ENCODE results near the gene LMOD2. TPM values are rescaled to one million over a fixed set of nuclear protein-coding genes. Genes with fewer than 3 reads are reported as not detected.

Gene LMOD2
- total RNA-seq, 1 experiment from 2014 or later: not detected

DNA sequence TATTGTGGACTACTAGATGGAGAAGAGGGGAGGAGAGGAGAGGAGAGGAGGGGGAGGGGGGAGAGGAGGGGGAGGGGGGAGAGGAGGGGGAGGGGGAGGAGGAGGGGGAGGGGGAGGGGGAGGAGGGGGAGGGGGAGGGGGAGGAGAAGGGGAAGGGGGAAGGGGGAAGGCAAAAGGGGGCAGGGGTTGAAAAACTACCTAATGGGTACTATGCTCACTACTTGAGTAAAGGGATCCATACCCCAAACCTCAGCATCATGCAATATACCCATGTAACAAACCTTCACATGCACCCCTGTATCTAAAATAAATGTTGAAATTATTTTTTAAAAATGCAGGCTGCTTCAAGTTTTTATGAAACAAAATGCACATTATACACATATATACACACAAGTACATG, 15.1 kb upstream of the LMOD2 start:
- DNase-seq (ENCODE audit: low read depth): no peak

DNA sequence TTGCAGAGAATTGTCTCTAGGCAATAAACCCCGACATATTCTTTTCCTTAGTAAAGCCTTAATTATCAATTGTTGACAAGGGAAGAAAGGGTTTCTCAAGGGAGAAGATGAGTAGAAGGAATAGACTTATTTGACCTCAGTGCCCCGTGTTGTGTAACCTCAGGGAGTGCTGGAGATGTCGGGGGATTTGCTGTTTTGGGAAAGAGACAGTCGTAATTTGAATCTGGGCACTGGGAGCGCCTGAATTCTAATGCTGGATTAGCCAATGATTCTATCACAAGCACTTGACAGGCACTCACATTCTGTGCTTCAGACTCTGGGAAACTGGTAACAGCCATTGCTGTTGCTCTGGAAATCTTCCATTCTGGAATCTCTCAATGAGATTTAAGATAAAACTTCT, 13.8 kb upstream of the LMOD2 start:
- no peak for DNase-seq (ENCODE audit: low read depth)

DNA sequence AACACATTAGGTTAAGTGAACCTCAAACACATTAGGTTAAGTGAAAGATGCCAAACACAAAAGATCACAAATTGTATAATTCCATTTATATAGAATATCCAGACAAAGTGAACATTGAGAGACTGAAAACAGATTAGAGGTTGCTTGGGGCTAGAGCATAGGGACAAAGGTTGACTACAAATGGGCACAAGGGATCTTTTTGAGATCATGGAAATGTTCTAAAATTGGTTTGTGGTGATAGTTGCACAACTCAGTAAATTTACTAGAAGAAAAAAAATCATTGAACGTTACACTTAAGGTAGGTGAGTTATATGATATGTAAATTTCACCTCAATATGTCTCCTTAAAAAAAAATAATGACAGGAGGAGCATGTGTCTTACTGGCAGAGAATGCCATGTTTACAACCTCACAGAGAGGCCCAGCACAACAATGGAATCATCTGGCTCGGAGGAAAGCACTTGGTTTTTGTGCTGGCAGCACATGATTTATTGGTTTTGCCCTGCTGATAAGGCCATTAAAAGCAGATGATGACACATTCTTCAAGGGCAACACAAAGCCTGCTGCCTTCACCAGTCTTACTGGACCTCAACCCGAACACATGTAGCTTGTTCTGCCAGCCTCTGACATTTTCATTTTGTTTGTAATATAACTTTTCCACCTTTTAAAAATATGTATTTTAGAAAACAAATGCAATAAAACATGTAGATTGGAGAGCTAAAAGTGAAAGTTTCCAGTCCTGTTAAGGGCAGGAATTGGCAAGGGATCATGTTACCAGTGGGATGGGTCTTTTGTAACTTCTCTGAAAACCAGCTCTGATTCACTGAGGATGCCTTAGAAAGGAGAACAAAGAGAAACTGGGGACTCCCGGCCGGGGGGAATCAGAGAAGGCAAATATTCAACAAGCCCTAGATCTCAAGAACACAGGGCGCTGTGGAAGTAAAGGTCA, 11.9 kb upstream of the LMOD2 start:
- DNase-seq (ENCODE audit: low read depth): peak; percentile 92

DNA sequence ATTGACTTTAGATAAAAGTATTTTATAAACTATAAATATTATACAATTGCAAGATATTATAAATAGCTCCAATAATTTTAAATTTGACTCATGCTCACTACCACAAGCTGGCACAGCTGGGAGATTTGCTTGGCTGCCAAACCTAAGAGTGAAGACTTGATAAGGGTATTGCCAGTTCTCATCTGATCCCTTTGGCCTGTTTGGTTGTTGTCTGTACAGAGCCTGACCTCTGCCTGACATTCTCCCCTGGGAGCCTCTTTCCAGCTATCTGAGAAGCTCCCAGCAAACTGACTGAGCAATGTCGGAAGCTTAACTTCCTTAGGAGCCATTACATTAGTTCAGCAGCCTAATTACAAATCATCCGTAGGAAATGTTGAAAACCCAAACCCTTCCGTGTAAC, 10.2 kb upstream of the LMOD2 start:
- DNase-seq (ENCODE audit: low read depth): no peak

DNA sequence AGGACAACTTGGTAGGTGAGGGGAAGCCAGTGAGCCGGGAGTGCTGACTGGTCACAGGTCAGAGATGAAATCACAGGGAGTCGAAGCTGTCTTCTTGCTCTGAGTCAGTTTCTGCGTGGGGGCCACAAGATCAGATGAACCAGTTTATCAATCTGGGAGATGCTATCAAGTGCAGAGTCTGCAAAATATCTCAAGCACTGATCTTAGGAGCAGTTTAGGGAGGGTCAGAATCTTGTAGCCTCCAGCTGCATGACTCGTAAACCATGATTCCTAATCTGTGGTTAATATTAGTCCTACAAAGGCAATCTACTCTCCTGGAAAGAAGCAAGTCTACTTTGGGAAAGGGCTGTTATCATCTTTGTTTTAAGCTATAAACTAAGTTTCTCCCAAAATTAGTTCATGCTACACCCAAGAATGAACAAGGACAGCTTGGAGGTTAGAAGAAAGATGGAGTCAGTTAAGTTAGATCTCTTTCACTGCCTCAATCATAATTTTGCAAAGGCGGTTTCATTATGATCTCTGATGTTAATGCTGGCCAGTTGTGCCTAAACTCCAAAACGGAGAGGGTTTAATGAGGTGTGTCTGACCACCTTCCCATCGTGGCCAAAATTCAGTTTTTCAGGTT, 8.4 kb upstream of the LMOD2 start:
- DNase-seq (ENCODE audit: low read depth): peak; percentile 72

DNA sequence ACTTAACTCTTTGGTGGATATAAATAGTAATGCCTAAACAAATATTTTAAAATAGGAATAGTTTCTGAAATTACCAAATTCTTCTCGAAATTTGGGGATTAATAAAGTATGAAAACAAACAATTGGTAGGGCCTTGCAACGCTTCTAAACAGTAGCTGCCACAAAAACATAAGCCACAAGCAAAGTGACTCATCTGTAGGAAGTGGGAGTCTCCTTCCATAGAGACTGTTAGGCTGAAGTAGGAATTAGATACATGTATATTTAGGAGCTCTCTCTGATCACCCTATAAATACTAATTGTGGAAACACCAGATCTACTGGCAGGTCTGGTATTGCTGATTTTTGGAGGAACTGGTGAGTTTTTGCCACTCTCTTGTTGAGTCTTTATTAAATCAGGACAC, 5.7 kb upstream of the LMOD2 start:
- peak; percentile 64 for DNase-seq (ENCODE audit: low read depth)

DNA sequence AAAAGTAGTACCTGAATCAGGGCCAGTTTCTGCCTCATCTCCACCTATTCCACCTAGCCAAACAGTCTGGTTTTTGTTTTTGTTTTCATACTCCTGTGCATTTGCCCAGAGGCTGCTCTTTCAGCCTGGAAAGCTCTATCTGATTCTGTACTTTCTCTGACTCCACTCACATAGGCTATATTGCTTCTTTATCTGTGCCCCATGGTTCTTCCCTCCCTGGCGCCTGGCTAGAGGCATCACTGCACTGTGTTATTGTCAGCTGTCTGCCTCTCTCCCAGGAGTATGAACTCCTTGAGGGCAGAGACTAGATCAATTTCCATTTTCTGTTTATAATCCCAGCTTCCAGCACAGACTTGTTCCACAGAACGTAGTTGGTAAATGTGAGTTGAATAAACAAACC, 5.1 kb upstream of the LMOD2 start:
- no peak for DNase-seq (ENCODE audit: low read depth)

DNA sequence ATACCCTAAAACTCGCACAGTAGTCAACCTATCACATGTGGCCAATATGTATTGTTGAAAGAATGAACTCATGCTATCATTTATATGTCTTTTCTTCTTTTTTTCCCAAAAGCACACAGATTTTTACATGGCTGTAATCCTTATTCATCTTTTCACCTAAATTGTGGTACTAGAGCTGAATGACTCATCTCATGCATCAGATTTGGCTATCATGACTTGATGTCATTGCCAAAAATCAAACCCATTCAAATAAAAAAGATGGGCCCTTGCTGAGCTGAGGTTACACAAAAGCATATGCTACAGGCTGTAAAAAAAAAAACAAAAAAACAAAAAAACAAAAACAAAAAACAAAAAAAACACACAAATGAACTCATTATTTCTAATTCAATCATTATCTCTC, 3.3 kb upstream of the LMOD2 start:
- DNase-seq (ENCODE audit: low read depth): peak; percentile 17

DNA sequence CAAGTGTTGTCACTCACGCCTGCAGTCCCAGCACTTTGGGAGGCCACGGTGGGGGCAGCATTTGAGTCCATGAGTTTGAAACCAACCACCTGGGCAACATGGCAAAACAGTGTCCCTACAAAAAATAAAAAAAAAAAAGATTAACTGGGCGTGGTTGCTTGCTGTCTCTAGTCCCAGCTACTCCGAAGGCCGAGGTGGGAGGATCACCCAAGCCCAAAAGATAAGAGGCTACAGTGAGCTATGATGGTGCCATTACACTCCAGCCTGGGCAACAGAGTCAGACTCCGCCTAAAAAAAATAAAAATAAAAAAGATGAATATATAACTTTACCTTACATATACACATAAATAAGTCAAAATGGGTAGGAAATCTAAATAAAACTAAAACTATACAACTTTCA, 2.5 kb upstream of the LMOD2 start:
- no peak for DNase-seq (ENCODE audit: low read depth)

DNA sequence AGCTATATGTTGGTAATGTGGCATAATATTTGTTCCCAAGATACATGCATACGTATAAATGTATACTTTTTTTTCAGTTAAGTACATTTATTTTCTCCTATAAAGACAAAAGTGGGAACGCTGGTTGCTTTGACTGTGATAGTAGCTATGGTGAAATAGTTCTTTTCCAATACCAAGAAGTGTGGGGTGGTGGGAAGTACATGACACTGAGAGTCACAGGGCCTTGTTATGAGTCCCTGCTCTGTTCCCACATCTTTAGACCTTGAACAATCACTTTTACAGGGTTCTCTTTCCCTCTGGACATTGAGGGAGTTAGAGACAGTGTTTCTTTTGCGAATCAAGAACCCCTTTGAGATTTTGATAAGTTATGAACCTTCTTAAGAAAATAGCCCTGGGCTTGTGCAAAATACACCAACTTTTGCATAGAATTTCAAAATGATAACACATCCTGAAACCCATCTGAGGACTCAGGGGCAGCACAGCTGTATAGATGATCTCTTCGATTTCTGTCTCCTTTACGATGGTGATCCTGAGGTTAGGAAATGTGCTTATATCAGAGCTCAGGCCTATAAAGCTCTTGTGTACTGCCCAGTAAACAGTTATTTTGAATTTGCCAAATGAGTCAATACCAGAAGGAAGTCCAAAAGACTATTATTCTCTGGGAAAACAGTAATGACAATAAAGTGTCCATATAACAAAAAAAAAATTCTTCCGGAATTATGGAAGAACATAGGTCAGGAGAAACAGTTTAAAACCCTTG, 1.1 kb downstream of the LMOD2 start:
- no peak for DNase-seq (ENCODE audit: low read depth)

DNA sequence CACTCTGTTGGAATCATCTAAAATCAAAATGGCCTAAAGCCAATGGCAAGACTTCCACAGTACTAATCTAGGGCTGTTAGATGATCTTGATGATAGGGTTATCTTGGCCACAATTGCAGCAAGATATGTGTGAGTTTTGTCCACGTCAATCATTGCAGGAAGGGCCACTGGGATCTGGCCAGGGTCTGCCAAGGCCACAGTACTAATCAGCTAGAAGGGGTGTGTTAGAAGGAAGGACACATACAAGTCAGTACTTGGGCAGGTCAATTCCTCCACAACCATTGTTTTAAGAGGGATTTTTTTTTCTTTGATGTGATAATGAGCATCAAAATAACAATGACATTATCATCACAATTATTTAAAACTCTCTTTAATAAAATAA, 1.6 kb downstream of the LMOD2 start:
- no peak for DNase-seq (ENCODE audit: low read depth)

DNA sequence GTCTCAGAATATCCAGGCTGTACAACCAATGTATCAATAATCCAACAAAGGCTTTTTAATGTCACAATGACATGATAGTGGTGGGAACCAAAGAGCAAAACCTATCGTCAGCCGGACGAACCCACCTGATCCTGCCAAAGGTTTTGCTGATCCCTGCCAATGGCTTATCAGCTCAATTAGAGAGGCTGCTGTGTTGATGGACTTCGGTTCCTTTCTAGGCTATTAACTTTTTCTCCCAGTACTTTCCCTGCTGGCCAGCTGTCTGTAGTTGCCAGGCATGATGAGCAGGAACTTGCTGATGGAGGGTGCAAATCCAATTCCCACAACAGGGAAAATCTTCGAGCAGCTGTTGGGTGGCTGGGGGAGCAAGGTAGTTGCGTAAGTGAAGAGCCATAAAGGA, 2.4 kb downstream of the LMOD2 start:
- DNase-seq (ENCODE audit: low read depth): no peak

DNA sequence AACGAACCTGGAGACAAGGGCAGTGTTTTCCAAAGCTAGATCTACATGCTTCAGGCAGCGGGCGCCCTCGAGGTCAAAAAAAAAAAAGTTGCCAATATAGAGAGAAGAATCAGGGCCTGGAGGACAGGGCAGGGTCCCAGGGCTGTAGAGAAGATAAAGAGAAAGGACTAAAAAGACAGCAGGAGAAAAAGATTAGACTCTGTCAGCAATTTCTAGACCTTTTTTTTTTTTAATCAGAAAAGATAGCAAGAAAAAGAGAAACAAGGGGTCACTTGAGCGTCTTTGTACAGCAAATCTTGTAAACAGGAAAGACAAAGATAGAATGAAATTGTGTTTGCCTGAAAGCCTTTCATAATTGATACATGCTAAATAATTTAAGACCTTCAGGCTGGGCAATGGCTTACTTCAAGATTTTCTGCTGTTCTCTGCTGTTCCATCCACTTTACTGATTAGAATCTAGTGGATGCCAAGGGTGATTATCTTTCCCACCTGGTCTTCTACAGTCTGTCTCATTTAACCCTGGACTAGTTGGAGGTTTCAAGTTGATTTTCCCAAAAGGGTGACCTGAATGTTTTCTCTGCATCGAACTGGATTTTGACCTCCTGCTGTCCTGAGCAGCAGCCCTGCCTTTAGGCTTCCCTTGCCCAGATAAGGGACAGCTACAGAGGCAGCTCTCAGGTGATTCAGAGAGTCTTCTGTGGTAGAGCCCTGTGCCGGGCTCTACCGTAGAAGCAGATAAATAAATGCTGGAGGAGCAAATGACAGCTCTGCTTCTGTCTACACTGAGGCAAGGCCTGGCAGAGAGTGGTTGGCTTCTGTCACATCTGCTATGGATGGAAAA, 5.1 kb downstream of the LMOD2 start:
- no peak for DNase-seq (ENCODE audit: low read depth)

DNA sequence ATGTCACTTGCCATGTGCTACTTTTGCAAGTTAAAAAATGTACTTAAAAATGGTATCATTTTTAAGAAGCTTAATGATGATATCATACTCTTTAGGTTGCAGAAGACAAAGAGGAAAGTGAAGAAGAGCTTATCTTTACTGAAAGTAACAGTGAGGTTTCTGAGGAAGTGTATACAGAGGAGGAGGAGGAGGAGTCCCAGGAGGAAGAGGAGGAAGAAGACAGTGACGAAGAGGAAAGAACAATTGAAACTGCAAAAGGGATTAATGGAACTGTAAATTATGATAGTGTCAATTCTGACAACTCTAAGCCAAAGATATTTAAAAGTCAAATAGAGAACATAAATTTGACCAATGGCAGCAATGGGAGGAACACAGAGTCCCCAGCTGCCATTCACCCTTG, 6.1 kb downstream of the LMOD2 start:
- no peak for DNase-seq (ENCODE audit: low read depth)

DNA sequence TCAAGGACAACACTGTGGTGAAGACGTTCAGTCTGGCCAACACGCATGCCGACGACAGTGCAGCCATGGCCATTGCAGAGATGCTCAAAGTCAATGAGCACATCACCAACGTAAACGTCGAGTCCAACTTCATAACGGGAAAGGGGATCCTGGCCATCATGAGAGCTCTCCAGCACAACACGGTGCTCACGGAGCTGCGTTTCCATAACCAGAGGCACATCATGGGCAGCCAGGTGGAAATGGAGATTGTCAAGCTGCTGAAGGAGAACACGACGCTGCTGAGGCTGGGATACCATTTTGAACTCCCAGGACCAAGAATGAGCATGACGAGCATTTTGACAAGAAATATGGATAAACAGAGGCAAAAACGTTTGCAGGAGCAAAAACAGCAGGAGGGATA, 6.6 kb downstream of the LMOD2 start:
- DNase-seq (ENCODE audit: low read depth): no peak

DNA sequence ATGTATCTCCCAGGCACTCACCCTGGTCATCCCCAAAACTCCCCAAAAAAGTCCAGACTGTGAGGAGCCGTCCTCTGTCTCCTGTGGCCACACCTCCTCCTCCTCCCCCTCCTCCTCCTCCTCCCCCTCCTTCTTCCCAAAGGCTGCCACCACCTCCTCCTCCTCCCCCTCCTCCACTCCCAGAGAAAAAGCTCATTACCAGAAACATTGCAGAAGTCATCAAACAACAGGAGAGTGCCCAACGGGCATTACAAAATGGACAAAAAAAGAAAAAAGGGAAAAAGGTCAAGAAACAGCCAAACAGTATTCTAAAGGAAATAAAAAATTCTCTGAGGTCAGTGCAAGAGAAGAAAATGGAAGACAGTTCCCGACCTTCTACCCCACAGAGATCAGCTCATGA, 7.1 kb downstream of the LMOD2 start:
- no peak for DNase-seq (ENCODE audit: low read depth)

DNA sequence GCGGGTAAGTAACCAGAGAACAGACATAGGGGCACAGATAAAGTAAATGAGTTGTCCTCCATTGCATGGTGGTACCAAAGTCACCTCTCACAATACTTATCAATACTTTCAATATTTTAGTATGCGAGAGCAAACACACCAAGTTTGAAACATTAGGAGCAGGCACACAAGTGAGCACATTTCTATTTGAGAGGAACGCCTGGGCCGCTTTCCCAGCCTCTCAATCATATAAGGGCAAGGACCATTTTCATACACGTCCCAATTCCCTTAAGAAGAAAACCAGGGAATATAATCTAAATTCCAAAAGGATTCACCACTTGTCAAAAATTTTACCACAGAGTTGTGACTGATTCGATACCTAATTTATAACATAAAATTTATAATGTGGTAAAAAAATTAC, 7.5 kb downstream of the LMOD2 start:
- DNase-seq (ENCODE audit: low read depth): no peak

DNA sequence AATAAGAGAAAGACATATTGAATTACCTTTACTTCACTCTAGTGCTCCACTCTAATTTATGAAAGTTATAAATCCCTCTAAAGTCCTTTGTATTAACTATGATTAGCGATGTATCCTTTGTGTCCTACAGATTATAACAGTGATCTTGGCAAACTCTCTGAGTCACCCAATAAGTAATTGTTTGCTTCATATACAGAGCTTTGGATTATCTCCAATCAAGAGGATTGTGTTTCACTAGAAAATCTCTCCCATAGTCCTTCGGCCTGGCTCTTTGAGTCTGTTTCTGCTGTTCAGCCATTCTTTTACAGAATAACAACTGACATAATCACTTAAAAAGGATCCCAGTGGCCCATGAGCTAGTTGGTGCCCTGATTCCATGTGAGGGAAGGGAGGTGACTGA, 9.5 kb downstream of the LMOD2 start:
- no peak for DNase-seq (ENCODE audit: low read depth)

DNA sequence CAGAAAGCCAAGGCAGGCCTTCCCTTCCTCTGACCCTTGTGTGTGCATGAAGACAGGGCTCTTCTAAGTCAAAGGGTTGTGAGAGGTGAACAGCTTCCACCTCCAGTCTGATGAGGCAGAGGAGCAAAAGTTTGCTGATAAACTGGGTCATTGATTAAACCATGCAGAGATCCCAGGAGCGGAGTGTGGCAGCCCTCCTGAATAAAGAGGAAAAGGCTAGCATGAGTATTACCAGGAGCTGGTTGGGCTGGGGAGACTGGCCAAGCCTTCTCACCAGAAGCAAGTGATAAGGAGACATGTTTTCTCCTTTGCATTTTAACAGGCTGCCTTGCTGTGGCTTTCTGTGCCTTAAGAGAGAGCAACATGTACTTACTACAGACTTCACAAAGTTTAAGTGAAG, 10.2 kb downstream of the LMOD2 start:
- no peak for DNase-seq (ENCODE audit: low read depth)

DNA sequence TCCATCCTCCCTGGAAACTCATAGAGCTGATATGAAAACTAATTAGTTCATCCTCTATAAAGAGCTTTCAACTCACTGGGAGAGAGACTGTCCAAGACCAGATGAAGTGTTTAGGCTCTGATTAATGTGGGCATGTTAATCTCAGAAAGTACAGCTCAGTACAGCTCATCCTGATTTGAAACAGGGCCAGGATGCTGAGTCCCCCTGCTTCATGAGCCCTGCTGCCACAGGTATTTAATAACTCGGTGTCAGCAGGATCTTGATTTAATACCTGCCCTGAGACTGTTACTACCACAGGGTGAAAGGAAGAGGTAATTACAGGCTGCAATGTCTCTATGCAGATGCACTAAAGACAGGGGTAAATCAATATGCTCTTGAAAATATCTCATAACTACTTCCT, 10.8 kb downstream of the LMOD2 start:
- no peak for DNase-seq (ENCODE audit: low read depth)

DNA sequence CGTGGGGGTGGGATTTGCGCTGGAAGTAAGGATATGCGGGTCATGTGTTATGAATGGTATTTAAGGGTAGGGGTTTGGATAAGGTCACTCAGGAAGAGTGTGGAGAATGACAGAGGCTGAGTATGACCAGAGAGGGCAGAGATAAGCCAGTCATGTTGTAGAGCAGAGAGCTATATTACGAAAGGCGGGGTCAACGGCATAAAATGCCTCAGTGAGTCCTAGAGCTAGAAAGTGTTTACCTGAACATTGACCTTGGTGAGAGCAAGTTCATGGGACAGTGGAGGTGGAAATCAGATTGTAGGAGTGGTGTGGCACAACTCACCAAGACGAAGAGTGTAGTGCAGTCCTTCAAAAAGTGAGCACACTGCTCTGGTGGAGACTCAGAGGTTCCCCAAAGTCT, 13.8 kb downstream of the LMOD2 start:
- DNase-seq (ENCODE audit: low read depth): no peak

All from RPMI7951 (cell line).